ENCODE measurements around the gene ZCCHC8.

DNA sequence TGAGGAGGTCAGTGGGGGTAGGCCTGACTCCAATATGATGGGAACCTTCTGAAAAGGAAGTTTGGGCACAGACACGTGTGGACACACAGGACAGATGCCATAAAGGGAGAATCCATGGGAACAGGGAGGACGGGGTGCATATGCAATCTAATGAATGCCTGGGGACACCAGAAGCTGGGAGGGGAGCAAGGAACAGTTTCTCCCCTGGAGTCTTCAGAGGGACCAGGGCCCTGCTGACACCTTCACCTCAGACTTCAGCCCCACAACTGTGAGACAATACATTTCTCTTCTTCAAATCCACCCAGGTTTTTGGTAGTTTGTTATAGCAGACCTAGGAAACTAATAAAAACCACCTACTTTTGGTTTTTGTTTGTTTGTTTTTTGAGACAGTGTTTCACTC lies 43.1 kb downstream of the ZCCHC8 start:
- TF ChIP-seq JUN (IDR thresholded peaks at IDR 0.05; ENCODE audit: borderline replicate concordance, insufficient read depth, insufficient read length, low read depth), result no peak
- TF ChIP-seq, protein P1, sequence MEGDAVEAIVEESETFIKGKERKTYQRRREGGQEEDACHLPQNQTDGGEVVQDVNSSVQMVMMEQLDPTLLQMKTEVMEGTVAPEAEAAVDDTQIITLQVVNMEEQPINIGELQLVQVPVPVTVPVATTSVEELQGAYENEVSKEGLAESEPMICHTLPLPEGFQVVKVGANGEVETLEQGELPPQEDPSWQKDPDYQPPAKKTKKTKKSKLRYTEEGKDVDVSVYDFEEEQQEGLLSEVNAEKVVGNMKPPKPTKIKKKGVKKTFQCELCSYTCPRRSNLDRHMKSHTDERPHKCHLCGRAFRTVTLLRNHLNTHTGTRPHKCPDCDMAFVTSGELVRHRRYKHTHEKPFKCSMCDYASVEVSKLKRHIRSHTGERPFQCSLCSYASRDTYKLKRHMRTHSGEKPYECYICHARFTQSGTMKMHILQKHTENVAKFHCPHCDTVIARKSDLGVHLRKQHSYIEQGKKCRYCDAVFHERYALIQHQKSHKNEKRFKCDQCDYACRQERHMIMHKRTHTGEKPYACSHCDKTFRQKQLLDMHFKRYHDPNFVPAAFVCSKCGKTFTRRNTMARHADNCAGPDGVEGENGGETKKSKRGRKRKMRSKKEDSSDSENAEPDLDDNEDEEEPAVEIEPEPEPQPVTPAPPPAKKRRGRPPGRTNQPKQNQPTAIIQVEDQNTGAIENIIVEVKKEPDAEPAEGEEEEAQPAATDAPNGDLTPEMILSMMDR (IDR thresholded peaks at IDR 0.05; ENCODE audit: extremely low read depth in 1 of 2, insufficient read depth in 1 of 2, low read depth in 1 of 2, low read length in 2 of 2), result no peak
- no peak for TF ChIP-seq POLR2A (IDR thresholded peaks at IDR 0.05; ENCODE audit: low read depth, low read length)
- TF ChIP-seq EZH2 (IDR thresholded peaks at IDR 0.05; ENCODE audit: borderline replicate concordance, low read depth, low read length, severe bottlenecking), result no peak
- TF ChIP-seq GATA2 (IDR thresholded peaks at IDR 0.05; ENCODE audit: insufficient read depth, insufficient read length, low read depth, low read length), result no peak
- no peak for TF ChIP-seq POLR2AphosphoS5 (IDR thresholded peaks at IDR 0.05; ENCODE audit: insufficient read depth, low read depth, low read length)
- TF ChIP-seq, protein P2, sequence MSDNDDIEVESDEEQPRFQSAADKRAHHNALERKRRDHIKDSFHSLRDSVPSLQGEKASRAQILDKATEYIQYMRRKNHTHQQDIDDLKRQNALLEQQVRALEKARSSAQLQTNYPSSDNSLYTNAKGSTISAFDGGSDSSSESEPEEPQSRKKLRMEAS (IDR thresholded peaks at IDR 0.05; ENCODE audit: insufficient read depth, insufficient read length), result no peak
- no peak for TF ChIP-seq MYC (IDR thresholded peaks at IDR 0.05; ENCODE audit: low read depth, low read length)
